WTC11 (cell line): ENCODE measurements around the gene KLHL35. TPM values are rescaled to one million over a fixed set of nuclear protein-coding genes. Genes with fewer than 3 reads are reported as not detected.

ENCODE experiments used
- ATAC-seq: fragments of 200-7000 bp; cut with Tn5 transposase; 2 replicates; pipeline ENCODE4 v1.10.0; 2021; ENCODE audit warnings: mild to moderate bottlenecking, moderate library complexity
- CTCF ChIA-PET: fragments of 300-600 bp; sonication (Branson Sonifier 250); formaldehyde crosslinking; loops from one replicate; lab custom pipeline; 2021; ENCODE audit warnings: antibody characterized with exemption; lab: Charles Lee
- POLR2A ChIA-PET: fragments of 350-600 bp; sonication (Branson Sonifier 250); formaldehyde crosslinking; loops from one replicate; lab custom pipeline; 2021; ENCODE audit warnings: antibody characterized with exemption; lab: Charles Lee
- DNase-seq: peaks from one replicate; pipeline ENCODE4 v3.0.0; 2021; ENCODE audit warnings: low spot score
- H3K27ac Mint-ChIP-seq: 2 replicates; pipeline ENCODE4 v1.8.0; 2021; ENCODE audit warnings: mixed read lengths
- H3K27me3 Mint-ChIP-seq: 2 replicates; pipeline ENCODE4 v1.8.0; 2021; ENCODE audit warnings: low read depth, mild to moderate bottlenecking, moderate library complexity, mixed read lengths
- H3K36me3 Mint-ChIP-seq: 2 replicates; pipeline ENCODE4 v1.8.0; 2021; ENCODE audit warnings: mixed read lengths
- H3K4me1 Mint-ChIP-seq: 2 replicates; pipeline ENCODE4 v1.8.0; 2022; ENCODE audit warnings: mixed read lengths
- H3K4me3 Mint-ChIP-seq: 2 replicates; pipeline ENCODE4 v1.8.0; 2021; ENCODE audit warnings: mild to moderate bottlenecking, moderate library complexity, mixed read lengths
- H3K9me3 Mint-ChIP-seq: 2 replicates; pipeline ENCODE4 v1.8.0; 2021; ENCODE audit warnings: mixed read lengths
- AFF4 ChIP-seq: sonication (generic); formaldehyde crosslinking; IDR thresholded peaks from 2 replicates; pipeline ENCODE4 v1.8.1; 2023; ENCODE audit warnings: mild to moderate bottlenecking, missing genetic modification reagents, borderline replicate concordance
- AR ChIP-seq: fragments of 250-450 bp; sonication (Bioruptor Pico); IDR thresholded peaks from 2 replicates; pipeline ENCODE4 v1.9.0; 2021; ENCODE audit warnings: mild to moderate bottlenecking
- ARID4B ChIP-seq: sonication (generic); formaldehyde crosslinking; IDR thresholded peaks from 2 replicates; pipeline ENCODE4 v1.8.0; 2023; ENCODE audit warnings: missing genetic modification reagents, mild to moderate bottlenecking, borderline replicate concordance
- ATF6 ChIP-seq: sonication (generic); formaldehyde crosslinking; IDR thresholded peaks from 2 replicates; pipeline ENCODE4 v1.8.1; 2023; ENCODE audit warnings: mild to moderate bottlenecking, missing genetic modification reagents
- ESRRA ChIP-seq: sonication (generic); formaldehyde crosslinking; IDR thresholded peaks from 2 replicates; pipeline ENCODE4 v1.8.1; 2022; ENCODE audit warnings: mild to moderate bottlenecking, missing genetic modification reagents, borderline replicate concordance
- ETV6 ChIP-seq: sonication (generic); formaldehyde crosslinking; IDR thresholded peaks from 2 replicates; pipeline ENCODE4 v1.8.1; 2022; ENCODE audit warnings: mild to moderate bottlenecking, missing genetic modification reagents
- GRHL2 ChIP-seq: fragments of 250-450 bp; sonication (Bioruptor Pico); IDR thresholded peaks from 2 replicates; pipeline ENCODE4 v1.8.0; 2022; ENCODE audit warnings: mild to moderate bottlenecking, moderate library complexity; ENCODE audit not compliant: insufficient replicate concordance, severe bottlenecking
- GTF2I ChIP-seq: fragments of 250-450 bp; sonication (Bioruptor Pico); conservative IDR thresholded peaks from 2 replicates; pipeline ENCODE4 v1.4.0; 2021; ENCODE audit warnings: mild to moderate bottlenecking
- IRF2 ChIP-seq: sonication (generic); formaldehyde crosslinking; IDR thresholded peaks from 2 replicates; pipeline ENCODE4 v1.8.0; 2022; ENCODE audit warnings: low read depth, missing genetic modification reagents, borderline replicate concordance
- MAX ChIP-seq: sonication (generic); formaldehyde crosslinking; IDR thresholded peaks from 2 replicates; pipeline ENCODE4 v1.8.0; 2022; ENCODE audit warnings: mild to moderate bottlenecking, missing genetic modification reagents
- MYBL2 ChIP-seq: sonication (generic); formaldehyde crosslinking; IDR thresholded peaks from 2 replicates; pipeline ENCODE4 v1.8.1; 2023; ENCODE audit warnings: mild to moderate bottlenecking, moderate library complexity, missing genetic modification reagents
- NFYB ChIP-seq: sonication (generic); formaldehyde crosslinking; conservative IDR thresholded peaks from 2 replicates; pipeline ENCODE4 v1.8.0; 2022; ENCODE audit warnings: low read depth, missing genetic modification reagents
- OVOL2 ChIP-seq: fragments of 250-450 bp; sonication (Bioruptor Pico); IDR thresholded peaks from 2 replicates; pipeline ENCODE4 v1.9.0; 2021; ENCODE audit warnings: mild to moderate bottlenecking, borderline replicate concordance
- SP1 ChIP-seq: sonication (generic); formaldehyde crosslinking; conservative IDR thresholded peaks from 2 replicates; pipeline ENCODE4 v1.8.1; 2022; ENCODE audit warnings: missing genetic modification reagents
- ZNF425 ChIP-seq: fragments of 250-450 bp; sonication (Bioruptor Pico); conservative IDR thresholded peaks from 2 replicates; pipeline ENCODE4 v1.9.0; 2021; ENCODE audit warnings: mild to moderate bottlenecking
- total RNA-seq: library from RNA; stranded (reverse); gene quantifications from 3 replicates; pipeline ENCODE4 v1.2.3, GENCODE V29; 2021

The KLHL35 gene
- total RNA-seq, 1 experiment from 2014 or later = 0.22 TPM

GRCh38 chr11:75428281-75428724, 4.7 kb downstream of the KLHL35 start (continued):
- no peak for TF ChIP-seq ARID4B (CRISPR knock-in tag)
- no peak for TF ChIP-seq OVOL2 (CRISPR knock-in tag)
- TF ChIP-seq GTF2I (CRISPR knock-in tag) = no peak
- TF ChIP-seq MYBL2 (CRISPR knock-in tag) = no peak
- peak; percentile 54 for TF ChIP-seq NFYB (CRISPR knock-in tag)
- TF ChIP-seq SP1 (CRISPR knock-in tag) = 0 out of 2 replicates have a peak, but pooled peaks have one; percentile 25
- no peak for TF ChIP-seq AFF4
- no peak for TF ChIP-seq IRF2 (CRISPR knock-in tag)

- H3K4me1 Mint-ChIP-seq = peaks cover 31% of the 10 kb centered on the region
- ChIA-PET CTCF (no interaction called here), POLR2A (no interaction called here)
- peaks cover 9% of the 10 kb centered on the region for H3K9me3 Mint-ChIP-seq
- TF ChIP-seq ESRRA = no peak
- TF ChIP-seq ZNF425 (CRISPR knock-in tag) = no peak
- TF ChIP-seq ETV6 = no peak
- TF ChIP-seq ATF6 = no peak
- no peak for TF ChIP-seq AR (CRISPR knock-in tag)
- TF ChIP-seq NFYB (CRISPR knock-in tag) = no peak
- no peak for TF ChIP-seq MAX (CRISPR knock-in tag)
- no peak for TF ChIP-seq GRHL2
- ATAC-seq = no peak
- no peak for DNase-seq
- no peak overlapping the region for H3K27ac Mint-ChIP-seq
- peaks cover 18% of the 10 kb centered on the region for H3K36me3 Mint-ChIP-seq
- peaks cover 60% of the 10 kb centered on the region for H3K27me3 Mint-ChIP-seq
- no peak overlapping the region for H3K4me3 Mint-ChIP-seq
Observed at GRCh38 chr11:75427181-75427580, 5.8 kb downstream of the KLHL35 start.
